NCI-H345 treated with DMSO at 0.1 percent for 48 hours (cell line): Measurements from ENCODE around the gene SPARC.

Experiments used
- DNase-seq: peaks from one replicate; lab custom pipeline; 2025; ENCODE audit not compliant: unreplicated experiment; lab: John Stamatoyannopoulos, UW

The SPARC gene

DNA sequence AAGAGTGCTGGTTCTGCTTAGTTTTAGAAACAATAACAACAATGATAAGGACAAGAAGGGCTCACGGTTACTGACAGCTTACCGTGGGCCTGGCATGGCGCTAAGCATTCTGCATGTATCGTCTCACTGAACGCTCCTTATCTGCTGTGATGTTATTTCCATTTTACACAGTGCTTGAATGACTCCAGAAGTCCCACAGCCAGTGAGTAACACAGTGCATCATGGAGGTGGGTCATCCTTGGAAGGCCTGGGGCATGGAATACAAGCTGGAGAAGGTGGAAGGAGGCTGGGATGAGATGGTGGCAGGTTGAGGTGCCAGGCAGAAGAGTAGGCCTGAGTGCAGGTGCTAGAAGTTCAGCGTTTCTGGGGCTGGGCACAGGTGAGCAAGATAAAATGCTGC, 59.1 kb downstream of the SPARC start:
- no peak for DNase-seq

DNA sequence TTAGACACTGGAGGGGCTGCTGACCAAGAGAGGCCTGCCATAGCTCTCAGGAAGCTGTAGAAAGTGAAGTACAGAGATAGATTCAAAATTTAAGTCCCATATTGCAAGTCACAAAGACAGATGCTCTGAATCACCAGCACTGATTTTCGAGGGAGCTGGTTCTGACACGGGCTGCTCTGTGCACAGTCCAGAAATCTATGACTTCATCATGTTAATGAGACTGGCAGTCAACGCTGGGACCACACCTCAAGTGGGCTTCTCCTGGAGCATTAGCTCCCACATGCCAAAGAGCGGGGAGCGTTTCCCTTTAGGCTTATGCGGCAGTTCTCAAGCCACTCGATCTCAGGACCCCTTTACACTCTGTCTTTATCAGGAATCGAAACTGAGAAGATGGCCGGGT, 61.4 kb downstream of the SPARC start:
- DNase-seq = no peak

DNA sequence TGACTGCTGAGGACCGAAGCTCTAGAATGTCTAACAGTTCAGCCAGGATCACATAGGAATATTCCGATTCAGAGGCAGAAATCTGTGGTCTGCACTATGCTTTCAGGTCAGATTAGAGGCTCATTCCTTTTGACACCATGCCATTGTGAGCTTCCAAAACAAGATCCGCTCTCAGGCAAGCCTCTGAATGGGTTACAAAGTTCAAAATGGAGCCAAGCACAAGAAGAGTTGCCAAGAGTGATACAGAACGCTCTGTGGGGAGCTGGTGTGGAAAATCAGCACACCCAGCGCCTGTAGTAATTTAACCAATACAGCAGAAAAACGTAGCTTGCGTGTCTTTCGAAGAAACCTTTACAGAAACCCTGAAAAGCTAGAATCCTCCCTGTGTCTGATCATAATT, 62.2 kb downstream of the SPARC start:
- no peak for DNase-seq

- DNase-seq = no peak
Observed at GRCh38 chr5:151622367-151623088, 64.2 kb downstream of the SPARC start.

- DNase-seq = no peak
Observed at GRCh38 chr5:151620461-151620840, 66.3 kb downstream of the SPARC start.

DNA sequence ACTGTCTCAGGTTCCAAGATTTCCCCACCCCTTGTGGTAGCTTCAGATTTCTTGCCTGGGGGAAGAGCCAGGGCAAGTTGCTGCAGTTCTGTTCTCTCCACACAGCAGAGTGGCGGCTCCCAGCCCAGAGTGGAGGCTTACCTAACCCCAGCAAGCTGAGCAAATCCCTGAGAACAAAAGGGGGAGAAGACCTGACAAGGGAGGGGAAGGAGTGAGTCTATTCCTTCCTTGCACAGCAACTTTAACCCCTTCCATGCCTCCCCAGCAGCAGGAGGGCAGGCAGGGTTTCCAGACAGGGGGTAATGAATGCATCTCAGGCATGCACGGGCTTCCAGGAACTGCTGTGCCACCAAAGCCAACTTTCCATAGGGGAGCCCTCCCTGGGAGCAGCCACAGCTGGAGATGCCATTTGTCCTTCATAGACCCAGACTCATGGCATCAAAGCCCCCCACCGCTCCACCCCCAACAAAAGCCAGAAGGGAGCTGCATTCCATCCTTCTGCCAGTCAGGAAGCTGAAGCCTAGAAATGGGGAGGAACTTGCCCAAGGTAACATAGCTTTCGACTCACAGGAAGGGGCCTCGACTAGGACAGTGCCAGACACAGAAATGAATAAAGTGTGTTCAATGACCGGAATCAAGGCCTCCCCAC, 66.8 kb downstream of the SPARC start:
- DNase-seq = no peak

- DNase-seq = no peak
Observed at GRCh38 chr5:151618907-151619306, 67.8 kb downstream of the SPARC start.

GRCh38 chr5:151617841-151618710, 68.6 kb downstream of the SPARC start:
- no peak for DNase-seq

GRCh38 chr5:151617383-151617840, 69.3 kb downstream of the SPARC start:
- DNase-seq = no peak

DNA sequence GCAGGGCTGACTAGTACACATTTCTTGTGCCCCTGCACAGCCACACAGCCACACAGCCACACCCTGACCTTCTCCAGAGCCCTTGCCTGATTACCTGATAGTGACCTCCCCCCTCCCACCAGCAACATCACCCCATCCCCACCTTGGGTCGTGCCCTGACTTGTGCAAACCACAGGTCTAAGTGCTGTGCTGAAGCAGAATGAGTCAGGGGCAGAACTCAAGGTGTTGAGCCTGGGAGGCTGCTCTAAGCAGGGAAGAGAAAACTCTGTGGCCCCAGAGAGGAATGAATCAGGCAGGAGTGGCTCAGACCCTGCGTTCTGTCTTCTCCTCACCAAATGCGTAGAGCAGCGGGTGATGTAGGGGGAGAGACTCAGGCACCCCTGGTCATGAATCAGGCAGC, 71.3 kb downstream of the SPARC start:
- no peak for DNase-seq

- no peak for DNase-seq
Observed at GRCh38 chr5:151614565-151614964, 72.2 kb downstream of the SPARC start.

DNA sequence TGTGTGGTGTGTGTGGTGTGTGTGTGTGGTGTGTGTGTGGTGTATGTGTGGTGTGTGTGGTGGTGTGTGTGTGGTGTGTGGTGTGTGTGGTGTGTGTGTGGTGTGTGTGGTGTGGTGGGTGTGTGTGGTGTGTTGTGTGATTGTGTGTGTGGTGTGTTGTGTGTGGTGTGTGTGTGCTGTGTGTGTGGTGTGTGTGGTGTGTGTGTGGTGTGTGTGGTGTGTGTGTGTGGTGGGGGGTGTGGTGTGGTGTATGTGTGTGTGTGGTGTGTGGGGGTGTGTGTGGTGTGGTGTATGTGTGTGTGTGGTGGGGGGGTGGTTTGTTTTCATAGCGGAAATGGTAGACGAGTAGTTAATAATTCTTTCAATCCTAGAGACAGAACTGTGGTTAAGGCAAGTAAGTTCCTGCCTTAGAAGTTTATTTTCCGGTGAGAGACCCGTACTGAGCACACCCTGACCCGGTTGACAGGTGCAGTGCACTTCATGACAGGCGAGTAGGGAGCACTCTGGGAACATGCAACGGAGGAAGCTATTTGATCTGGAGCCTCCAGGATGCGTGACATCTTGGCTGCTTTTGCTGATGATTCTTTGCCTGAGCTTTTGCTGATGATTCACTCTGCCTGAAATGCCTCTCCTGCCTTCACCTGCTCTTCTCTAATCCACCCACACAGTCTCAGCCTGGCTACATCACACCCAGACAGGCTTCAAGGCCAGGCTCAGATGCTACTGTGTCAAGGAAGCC, 73.9 kb downstream of the SPARC start:
- no peak for DNase-seq

DNA sequence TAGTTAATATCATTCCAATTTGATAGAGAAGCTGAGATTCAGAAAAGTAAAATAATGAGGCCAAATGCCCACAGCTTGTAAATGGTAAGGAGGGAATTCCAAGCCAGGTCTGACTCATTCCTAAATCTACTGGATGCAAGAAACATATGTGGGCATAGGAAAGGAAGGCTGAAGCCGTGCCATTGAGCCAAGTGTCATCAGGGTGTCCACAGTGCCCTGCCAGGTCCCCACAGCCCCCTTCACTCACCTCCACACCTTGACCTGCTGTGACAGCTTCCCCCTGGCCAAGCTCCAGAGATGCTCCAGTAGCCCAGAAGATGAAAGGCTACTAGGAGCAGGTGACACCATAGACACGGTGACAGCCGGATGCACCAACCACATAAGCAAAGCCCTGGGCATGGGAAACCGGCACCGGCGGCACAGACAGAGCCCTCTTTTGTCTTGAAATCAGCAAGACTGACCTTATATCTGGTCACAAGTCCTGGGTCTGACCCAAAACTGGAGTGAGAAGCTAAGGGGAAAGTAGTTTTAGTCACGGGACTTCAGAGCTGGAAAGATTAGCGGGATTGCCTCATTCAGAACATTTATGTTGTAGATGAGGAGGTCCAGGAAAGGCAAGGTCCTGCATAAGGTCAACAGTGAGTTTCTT, 75.5 kb downstream of the SPARC start:
- no peak for DNase-seq
